Fibroblast of the conjunctiva (primary cell): Measurements from ENCODE around the gene ST8SIA1.

ENCODE experiments used
- DNase-seq: peaks from one replicate; pipeline ENCODE4 v3.0.0-alpha.2; 2010; ENCODE audit warnings: low read depth

ST8SIA1 gene

DNA sequence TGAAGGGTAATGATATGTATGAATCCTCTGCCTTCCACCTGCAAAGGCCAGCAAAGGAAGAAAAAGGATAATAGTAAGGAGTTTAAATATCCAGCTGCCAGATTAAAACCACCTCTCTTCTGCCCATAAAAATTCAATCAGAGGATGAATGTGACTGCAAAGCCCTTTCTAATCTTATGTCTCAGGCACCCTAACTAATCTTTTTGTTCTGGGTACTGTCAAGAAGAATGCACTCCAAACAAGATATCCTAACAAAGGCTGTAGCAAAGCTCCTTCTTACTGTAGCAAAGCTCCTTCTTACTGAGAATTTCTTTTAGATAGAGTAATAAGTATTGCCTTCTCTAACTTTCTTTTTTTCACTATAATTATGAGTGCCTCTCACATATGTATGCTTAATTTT lies 91.8 kb downstream of the ST8SIA1 start:
- DNase-seq: no peak

DNA sequence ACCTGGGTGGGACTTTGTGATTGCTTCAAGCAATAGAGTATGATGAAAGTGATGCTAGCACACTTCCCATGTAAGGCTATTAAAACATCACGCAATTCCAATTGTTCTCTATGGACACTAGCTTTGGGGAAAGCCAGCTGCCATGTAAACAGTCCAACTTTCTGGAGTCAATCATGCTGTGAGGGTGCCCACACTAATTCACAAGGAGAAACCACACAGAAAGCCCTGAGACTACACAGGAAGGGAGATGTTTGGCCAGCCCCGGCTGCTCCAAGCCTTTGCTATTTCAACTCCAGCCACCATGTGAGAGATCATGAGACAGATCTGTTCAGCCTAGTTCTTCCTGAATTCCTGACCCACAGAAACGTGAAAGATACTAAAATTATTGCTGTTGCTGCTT lies 96.3 kb downstream of the ST8SIA1 start:
- DNase-seq: no peak

DNA sequence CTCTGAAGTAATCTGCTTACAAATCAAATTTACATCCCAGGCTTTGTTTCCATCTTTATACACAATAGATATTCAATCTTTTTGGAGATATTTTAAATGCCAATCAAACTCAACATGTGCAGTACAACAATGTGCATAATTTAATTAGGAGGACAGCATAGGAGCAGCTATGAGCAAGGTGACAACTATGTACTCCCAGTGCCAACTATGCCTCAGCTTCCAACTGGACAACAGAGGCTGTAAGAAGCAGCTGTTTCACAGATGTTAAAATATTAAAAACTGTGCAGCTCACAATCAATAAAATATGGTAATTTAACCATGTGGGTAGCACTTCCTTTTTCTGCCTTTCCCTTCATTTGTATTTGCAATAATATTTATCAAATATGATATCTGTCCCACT lies 99.9 kb downstream of the ST8SIA1 start:
- DNase-seq: peak; percentile 70

DNA sequence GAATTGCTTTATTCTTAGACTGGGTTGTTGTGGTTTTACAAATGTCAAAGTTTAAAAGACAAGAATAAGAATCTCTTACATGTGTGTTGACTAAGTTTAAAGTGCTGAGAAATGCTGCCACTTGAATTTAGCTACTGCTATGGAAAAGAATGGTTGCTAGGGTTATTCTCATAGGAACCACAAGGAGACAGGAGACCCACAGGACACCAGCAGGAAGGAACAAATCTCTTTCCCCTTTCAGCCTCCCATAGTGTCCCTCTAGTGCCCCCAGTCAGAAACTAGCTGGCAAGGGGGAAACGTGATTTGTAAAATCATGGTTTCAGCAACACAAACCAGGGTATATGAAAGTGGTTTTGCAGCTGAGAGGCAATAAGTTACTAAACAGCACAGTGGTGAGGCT lies 102.7 kb downstream of the ST8SIA1 start:
- no peak for DNase-seq

DNA sequence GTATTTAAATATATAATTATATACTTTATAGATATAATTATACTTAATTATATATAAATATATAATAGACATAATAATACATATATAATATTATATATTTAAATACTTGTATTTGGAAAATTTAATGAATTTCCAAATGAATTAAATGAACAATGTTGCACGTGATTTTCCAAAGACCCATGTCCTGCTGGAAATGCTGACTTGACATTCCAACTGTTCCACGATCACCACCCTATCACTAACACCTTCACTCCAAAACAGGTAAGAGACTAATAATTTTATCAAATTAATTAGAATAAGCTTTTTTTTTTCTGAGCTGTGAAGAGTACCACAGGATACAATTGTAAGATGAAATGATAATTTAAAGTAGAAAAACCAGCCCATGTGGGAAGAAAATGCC lies 103.4 kb downstream of the ST8SIA1 start:
- DNase-seq: no peak

DNA sequence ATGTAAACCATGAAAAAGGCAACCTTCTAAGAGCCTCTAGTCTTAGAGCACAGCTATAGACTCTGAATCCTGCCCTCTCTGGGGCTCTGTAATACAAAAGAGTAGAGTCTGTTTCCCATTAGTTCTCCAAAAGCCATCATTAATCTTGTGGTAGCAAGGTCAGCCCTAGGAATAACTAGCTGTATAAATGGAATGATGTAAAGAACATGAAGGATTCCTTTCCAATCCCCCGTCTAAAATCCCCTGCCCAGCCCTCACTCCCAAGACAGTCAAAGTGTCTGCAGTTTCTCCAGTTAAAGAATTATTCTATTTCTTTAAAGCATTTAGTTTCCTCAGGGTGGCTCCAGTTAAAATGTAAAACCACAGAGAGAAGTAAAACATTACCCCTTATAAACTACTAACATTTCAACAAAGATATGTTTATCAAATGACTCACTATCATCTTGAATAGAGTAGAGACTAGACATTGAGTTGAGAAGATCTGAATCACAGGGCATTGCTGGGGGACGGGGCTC lies 104.2 kb downstream of the ST8SIA1 start:
- DNase-seq: peak; percentile 72

DNA sequence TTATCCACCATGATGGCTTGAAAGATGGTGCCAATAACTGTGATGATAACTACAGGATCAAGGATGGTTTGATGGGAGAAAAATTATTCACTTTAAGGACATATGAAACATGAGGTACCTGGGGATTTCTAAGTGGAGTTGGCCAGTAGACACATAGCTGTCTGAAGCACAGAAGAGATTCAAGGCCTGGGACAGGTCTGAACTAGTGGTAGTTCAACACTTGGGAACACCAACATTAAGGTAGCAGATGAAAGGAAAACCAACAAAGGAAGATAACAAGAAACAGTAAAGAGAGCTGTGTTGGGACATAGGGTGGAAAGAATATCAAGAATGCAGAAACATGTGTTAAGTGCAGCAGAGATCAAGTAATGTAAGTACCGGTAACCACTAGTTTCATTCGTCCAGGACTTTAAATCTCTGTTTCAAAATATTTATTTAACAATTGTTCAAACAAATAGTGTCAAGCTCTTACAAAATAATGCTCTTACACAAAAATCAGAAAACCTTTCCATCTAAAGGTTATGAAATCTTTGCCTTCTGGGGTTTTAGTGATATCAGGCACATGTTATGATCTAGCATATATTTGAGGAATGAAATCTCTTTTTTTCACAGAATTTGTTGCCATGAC lies 104.7 kb downstream of the ST8SIA1 start:
- DNase-seq: no peak

DNA sequence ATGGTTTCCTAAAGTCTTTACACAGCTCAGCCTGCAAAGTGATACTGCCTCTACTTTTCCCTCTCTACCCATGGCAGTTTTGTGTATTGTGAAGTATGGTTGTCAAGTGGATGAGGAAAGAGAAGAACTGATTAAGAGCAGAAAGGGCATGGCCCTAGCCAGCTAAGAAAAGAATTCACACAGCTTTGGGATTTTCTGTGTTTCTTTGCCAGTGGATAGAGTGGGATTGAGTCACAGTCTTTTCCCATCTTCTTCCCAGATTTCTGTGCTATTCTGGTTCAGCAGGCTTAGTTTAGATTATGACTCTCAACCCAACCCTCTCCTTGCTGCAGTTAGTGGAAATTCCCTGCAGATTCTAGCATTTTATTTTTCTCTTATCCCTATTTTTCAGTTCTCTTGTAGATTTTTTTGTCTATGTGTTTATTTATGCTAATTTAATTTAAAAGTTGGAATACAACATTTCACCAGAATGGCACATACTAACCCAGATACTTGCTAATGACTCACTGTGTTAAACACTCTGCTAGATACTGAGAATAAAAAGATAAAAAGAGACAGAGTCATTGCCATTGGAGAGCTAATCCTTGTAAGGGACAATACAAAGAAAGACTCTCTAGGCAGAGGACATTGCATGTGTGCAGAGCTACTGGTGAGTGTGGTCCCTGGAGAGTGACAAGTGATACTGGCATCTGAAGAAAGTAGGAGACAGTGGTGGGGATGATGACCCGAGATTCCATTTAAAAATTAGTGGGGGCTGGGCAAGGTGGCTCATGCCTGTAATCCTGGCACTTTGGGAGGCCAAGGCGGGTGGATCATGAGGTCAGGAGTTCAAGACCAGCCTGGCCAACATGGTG lies 106.3 kb downstream of the ST8SIA1 start:
- DNase-seq: no peak

DNA sequence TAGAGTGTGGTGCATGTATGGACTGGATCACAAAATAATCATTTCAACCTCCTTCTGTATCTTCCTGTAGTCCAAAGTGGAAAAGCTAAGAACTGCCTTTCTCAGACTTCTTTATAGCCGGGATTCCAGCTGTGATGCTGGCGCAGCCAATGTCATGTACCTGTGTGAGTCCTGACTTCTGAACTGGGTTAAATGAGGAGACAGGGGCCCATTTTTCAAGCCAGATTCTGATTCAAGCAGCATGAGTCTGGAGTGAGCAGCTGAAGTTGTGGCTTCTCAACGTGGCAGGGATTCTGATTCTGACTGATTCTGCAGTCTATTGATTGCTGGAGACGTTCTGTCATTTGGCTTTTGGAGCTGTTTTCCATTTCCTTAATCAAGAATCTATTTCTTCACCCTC lies 111.2 kb downstream of the ST8SIA1 start:
- no peak for DNase-seq

DNA sequence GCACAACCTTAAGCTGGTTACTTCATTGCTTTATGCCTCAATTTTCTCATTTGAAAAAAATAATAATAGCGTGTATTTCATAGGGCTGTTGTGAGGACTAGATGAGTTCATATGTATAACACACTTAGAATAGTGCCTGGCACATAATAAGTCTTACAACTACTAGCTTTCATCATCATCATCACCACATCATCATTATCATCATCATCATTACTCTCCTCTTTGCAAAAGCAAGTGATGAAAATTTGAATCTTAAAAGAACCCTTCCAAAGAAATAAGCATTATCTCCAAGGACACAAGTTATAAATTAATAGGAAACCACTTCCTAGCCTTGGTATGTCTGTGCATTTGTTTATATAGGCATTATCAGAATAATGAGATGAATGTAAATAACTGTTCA lies 117.0 kb downstream of the ST8SIA1 start:
- no peak for DNase-seq

DNA sequence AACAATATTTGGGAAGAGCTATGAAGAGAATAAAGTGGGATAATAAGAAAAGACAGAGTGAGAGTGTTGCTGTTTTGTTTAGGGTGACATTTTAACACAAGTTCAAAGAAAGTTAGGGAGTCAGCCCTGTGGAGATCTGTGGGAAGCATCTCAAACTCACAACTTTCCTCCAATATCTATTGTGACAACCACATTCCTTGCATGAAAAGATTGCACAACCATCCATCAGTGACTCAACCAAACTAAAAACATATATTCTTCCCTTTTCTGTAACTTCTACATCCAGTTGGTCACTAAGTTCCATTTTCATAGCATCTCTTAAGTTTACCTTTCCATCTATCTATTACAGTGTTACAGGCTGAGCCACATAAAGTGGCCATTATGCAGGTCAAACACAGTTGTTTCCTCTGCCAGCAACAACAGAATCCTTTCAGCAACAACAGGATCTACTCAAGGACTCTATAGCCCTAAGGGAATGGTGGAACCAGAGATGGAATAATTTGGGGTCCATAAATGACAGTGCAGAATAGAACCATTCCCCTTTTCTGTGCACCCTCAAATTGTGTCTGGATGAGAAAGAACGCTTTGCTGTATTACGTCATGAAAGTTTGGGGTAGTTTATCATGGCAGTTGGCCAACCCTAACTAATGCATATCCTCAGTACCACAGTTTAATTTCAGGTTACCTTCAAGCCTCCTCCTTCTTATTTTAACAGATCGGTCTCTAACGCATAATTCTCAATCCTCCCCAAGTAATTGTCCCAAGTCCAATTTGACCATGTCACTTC lies 118.8 kb downstream of the ST8SIA1 start:
- DNase-seq: no peak

DNA sequence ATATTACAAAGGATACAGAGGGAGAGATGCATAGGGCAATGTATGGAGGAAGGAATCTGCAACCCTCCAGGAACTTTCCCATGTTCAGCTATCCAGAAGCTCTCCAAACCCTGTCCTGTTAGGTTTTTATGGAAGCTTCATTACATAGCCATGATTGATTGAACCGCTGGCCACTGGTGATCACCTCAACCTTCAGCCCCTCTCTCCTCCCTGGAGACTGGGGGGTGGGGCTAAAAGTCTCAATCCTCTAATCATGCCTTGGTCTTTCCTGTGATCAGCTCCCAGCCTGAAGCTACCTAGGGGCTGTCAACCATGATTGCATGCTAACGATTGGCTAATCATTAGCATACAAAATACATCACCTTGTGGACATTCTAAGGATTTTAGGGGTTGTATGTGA lies 123.4 kb downstream of the ST8SIA1 start:
- no peak for DNase-seq

DNA sequence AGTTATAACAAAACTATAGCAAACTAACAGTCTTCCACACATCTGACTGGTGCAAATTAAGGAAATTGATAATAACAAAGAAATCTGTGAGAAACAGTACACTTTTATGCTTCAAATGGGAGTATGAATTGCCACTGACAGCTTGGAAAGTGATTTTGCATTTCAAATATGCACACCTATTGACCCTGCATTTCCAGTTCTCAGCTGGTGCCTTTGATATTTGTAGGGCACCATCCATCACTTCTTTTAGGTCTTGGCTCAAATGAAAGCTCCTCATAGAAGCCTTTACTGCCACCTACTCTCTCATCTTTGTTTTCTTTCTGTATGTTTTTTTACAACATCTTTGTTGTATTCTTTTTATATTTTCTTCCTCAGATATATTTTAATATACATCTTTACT lies 125.1 kb downstream of the ST8SIA1 start:
- DNase-seq: no peak

DNA sequence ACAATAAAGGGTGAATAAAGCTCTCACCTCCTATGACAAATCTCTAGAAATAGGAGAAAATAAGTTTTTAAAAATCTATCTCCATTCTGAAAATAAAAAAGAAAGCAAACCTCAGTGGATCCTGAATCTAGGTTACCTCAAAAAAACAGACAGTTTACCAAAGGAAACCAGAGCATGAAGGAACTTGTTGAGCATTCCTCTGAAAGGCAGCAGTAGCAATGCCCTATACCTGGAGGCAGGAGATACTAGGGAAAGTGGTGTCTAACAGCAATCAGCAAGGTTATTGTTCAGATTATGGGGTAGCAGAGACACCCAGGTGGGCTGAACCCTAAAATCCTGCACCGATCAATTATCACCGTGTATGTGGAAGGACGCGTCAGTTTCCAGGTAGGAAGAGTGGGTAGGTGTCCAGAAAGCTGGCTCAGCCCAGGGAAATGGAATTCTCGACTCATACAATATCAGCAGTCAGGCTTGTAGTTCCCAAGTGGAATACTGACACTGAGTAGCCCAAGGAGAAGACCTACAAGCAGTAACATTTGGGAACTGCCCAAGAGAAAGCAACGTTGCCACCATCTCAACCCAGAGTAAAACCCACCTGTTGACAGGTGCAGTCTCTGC lies 128.3 kb downstream of the ST8SIA1 start:
- no peak for DNase-seq

DNA sequence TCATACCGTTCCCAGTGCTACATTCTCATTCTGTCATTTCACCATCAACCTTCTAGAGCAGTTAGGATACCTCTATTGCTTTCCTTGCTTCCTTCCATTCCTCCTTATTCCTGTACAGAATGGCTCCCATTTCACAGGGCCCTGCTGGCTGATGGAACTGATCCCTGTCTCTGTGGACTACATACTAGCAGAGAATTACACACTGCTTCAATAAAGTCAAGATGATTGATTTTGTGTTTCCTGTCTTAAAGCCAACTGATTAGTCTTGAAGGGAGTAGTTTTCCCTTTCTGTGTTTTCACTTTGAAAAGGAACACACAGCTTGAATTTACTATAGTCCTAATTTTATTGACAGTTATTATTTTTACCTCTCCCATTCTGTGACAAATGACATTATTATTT lies 130.1 kb downstream of the ST8SIA1 start:
- no peak for DNase-seq

DNA sequence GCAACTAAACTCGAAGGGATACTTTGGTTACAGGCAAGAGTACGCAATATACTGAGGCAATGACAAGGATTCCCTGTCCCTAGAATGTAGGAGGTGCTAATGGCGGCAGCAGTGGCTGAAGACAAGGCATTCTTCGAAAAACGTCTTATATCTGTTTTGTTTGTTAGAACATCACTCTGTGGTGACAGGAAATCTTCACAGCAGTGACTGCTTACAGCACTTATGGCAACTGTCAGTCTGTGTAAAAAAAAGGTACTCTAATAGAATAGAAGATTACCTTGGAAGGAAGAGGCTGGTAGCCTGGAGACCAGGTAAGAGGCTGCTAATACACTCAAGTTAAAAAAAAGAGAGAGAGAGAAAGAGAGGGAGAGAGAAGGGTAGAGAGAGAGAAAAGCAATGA lies 131.7 kb downstream of the ST8SIA1 start:
- no peak for DNase-seq

DNA sequence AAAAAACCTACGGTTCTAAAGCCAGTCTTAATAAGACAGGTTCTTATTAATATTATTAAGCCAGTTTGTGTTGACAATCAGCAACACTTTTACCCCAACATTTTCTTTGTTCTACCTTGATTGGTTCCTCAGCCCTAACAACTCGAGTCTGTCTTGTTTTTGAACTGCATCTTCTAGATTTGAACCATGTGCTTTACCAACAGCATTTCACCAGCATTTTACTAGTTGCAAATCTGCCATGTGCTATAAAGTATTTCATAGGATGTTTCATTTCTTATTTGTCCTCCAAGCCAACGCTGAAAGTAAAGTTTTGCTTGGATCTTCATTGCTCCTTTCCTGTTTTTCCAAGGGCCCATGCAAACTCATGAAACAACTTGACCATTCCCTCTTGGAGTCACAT lies 133.4 kb downstream of the ST8SIA1 start:
- DNase-seq: no peak

DNA sequence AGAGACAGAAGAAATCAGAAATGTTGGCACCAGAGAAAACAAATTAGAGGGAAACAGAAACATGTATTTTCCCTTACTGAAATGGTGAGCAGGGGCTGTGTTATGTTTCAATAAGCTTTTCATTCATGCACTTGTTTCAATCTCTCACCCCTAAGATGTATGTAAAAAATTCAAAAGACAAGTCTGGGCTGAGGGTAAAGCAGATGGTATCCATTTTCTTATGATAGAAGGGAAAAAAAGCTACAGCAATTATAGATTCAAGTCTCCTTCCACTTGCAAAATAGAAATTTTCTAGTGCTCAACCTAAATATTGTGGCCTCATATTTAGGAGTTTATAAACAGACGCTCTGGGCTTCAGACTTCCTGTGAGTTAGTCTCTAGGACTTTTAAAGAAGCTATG lies 138.3 kb downstream of the ST8SIA1 start:
- no peak for DNase-seq

DNA sequence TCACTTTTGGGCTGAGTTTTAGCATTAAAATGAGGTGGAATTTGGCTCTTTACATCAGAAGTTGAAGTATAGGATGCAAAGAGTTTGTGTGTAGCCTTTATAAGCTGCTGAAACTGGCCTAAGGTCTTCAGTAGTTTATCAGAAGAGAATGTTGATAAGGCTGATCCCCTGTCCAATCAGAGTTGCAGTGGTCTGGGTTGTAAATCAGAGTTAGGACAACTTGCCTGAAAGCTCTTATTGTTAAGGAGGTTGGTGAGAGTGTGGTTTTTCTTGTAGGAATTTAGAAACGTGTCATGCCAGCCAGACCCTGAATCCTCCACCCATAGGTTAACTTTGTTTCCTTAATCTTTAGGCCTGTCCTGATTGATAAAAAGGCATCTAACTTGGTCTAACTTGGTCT lies 143.5 kb downstream of the ST8SIA1 start:
- DNase-seq: no peak

DNA sequence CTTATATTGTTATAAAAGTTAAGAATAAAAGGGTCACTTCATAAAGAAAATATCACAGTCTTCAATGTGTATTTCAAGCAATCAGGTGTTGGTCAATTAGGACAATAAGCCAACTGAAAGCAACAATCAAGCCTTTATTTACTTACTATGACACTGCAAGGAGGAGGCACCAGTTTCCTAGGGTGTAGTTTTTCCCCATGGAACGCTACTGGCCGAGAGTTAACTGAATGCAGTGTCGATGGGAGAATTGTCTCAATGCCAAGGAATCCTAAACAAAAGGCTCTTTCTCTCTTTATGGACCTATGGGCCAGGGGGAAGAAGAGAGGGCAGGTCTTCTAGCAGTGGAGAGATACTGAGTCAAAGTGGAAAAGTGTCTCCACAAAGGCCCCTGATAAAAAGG lies 146.1 kb downstream of the ST8SIA1 start:
- no peak for DNase-seq

DNA sequence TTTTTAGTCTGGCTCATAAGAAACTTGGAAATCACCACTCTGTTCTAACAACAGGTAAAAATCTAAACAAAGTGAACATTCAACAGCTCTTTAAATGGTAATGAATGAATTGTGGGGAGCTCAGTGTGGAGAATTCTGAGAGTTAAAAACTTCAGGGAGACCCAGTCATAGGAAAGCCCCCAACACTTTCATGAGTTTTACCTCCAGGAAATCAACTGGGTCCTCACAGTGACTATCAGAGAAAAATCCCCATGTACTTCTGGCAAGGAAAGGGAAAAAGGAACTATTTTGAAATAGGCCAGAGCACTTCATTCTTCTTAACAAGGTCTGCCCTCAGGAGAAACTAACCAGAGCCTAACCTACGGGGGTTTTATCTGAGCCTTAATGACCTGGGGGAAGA lies 153.8 kb downstream of the ST8SIA1 start:
- DNase-seq: no peak

DNA sequence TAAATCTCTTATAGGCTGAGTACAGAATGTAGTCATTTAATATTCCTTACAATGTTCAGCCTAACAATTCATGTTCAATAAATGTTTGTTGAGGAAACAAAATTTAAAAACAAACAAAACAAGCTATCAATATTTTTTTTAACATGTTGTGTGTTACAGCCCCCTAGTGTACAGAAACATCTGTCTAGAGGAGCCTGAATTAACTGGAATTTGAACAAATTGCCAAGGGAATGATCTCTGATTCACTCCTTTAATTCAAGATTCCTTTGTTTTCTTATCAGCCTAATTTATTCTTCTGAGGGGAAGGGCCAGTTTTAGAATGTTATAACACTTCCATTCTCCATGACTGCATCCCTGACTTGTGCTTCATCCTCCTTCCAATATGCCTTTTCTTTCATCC lies 161.3 kb downstream of the ST8SIA1 start:
- no peak for DNase-seq
